ENCODE measurements around the gene FUZ. TPM values are rescaled to one million over a fixed set of nuclear protein-coding genes. Genes with fewer than 3 reads are reported as not detected.

Gene FUZ
- total RNA-seq, 2 donors from 2014 or later, result 8.9 to 24.1 TPM

GRCh38 chr19:49807904-49808675, 5.0 kb downstream of the FUZ start:
- H3K27ac ChIP-seq, result peak overlapping the region in 3 of 4 donors; percentile 49 to 79 (median 77)
- peaks cover 32% of the 10 kb centered on the region for H3K4me1 ChIP-seq
- H3K27me3 ChIP-seq, result no peaks in the 10 kb centered on the region
- no peak for ATAC-seq
- 78 to 80% methylated on average over 18 to 20 of the region's 20 CpGs for WGBS, 2 donors
- no peak overlapping the region for H3K4me3 ChIP-seq
- intact Hi-C loops (cut with DNase I), result no loop called here
- TF ChIP-seq CTCF (IDR thresholded peaks at IDR 0.05) (no peak), POLR2A (IDR thresholded peaks at IDR 0.05) (no peak)
- H3K36me3 ChIP-seq (replicated peaks in 1 of 2; ENCODE audit: insufficient read depth in 1 of 2, low read depth in 2 of 2), result no peaks in the 10 kb centered on the region
- no peaks in the 10 kb centered on the region for H3K9me3 ChIP-seq
- DNase-seq, result no peak

DNA sequence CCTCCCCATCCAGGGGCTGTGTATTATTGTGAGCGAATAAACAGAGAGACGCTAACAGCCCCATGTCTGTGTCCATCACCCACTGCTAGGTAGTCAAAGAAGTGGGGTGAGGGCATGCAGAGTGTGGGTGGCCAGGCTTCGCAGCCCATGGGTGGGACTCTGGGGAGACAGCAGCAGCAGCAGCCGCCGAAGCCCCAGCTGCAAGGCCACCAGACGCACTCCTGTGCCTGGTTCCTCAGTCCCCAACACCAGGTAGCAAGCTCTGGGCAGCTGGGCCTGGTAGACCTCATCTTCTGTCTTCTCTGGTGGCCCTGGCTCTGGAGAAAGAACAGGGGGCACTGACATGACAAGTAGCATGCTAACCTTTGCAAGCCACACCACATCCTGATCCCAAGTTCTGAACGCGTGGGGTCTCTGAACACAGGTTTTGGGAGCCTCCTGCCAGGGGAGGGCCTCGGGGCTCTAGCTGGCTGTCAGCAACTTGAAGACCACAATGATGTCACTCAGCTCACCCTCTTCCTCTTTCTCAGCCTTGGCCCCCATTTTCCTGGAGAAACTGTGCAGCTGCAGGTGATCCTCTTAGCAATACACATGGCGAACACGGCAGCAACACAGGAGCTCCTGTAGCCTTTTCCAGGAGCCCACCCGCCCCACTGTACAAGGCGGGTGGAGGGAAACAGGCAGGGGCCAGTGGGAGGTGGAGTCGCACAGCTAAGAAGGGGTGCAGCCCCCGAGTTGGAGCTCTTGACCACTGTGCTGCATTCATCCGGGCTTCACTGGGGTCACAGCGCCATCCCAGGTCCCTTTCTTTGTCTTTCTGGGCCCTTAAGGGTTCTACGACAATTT, 5.8 kb downstream of the FUZ start:
- no peak for DNase-seq
- no peaks in the 10 kb centered on the region for H3K36me3 ChIP-seq (replicated peaks in 1 of 2; ENCODE audit: insufficient read depth in 1 of 2, low read depth in 2 of 2)
- peaks cover 25% of the 10 kb centered on the region for H3K4me1 ChIP-seq
- H3K27me3 ChIP-seq, result no peaks in the 10 kb centered on the region
- no peak overlapping the region for H3K27ac ChIP-seq
- intact Hi-C loops (cut with DNase I), result no loop called here
- H3K4me3 ChIP-seq, result no peak overlapping the region
- no peak for ATAC-seq
- TF ChIP-seq CTCF (IDR thresholded peaks at IDR 0.05) (no peak), POLR2A (IDR thresholded peaks at IDR 0.05) (no peak)
- no peaks in the 10 kb centered on the region for H3K9me3 ChIP-seq
- whole genome bisulfite sequencing, 2 donors, result 81 to 82% methylated on average over 13 to 16 of the region's 18 CpGs

GRCh38 chr19:49806620-49806959, 6.5 kb downstream of the FUZ start:
- TF ChIP-seq CTCF (IDR thresholded peaks at IDR 0.05), result no peak
- no peak for TF ChIP-seq POLR2A (IDR thresholded peaks at IDR 0.05)
- Histone ChIP-seq H3K9me3 (no peaks in the 10 kb centered on the region), H3K27ac (no peak overlapping the region), H3K27me3 (no peaks in the 10 kb centered on the region), H3K36me3 (replicated peaks in 1 of 2; ENCODE audit: insufficient read depth in 1 of 2, low read depth in 2 of 2) (no peaks in the 10 kb centered on the region), H3K4me1 (peaks cover 23% of the 10 kb centered on the region), H3K4me3 (no peak overlapping the region)
- ATAC-seq (no peak), DNase-seq (no peak)
- 85 to 92% methylated on average over 8 of the region's 8 CpGs for WGBS, 2 donors
- intact Hi-C loops (cut with DNase I), result no loop called here

GRCh38 chr19:49805822-49806619, 7.1 kb downstream of the FUZ start:
- Histone ChIP-seq H3K9me3 (no peaks in the 10 kb centered on the region), H3K27ac (peak overlapping the region in 1 of 4 donors; percentile 43), H3K4me1 (peaks cover 23% of the 10 kb centered on the region), H3K36me3 (replicated peaks in 1 of 2; ENCODE audit: insufficient read depth in 1 of 2, low read depth in 2 of 2) (no peaks in the 10 kb centered on the region), H3K27me3 (no peaks in the 10 kb centered on the region), H3K4me3 (no peak overlapping the region)
- intact Hi-C loops (cut with DNase I), result no loop called here
- ATAC-seq (no peak), DNase-seq (no peak)
- 78 to 88% methylated on average over 10 to 18 of the region's 20 CpGs for WGBS, 2 donors
- no peak for TF ChIP-seq POLR2A (IDR thresholded peaks at IDR 0.05)
- TF ChIP-seq CTCF (IDR thresholded peaks at IDR 0.05), result no peak
